ENCODE measurements around the gene METTL5.

METTL5 gene

DNA sequence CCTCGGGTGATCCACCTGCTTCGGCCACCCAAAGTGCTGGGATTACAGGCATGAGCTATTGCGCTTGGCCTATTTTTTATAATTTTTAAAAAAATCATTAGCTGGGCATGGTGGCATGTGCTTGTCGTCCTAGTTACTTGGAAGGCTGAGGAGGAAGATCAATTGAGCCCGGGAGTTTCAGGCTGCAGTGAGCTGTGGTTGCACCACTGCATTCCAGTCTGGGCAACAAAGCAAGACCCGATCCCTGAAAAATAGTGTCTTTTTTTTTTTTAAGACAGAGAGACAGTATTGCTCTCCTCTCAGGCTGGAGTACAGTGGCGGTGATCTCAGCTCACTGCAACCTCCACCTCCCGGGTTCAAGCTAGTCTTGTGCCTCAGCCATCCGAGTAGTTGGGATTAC is 21.2 kb downstream of the METTL5 start:
- no peak for TF ChIP-seq CREB1 (IDR thresholded peaks at IDR 0.05; ENCODE audit: low read depth)
- no peak for TF ChIP-seq EGR1 (IDR thresholded peaks at IDR 0.05)
- TF ChIP-seq RAD21 (IDR thresholded peaks at IDR 0.05; ENCODE audit: low read depth) = no peak
- TF ChIP-seq CEBPB (IDR thresholded peaks at IDR 0.05) = no peak
- TF ChIP-seq, protein P1, sequence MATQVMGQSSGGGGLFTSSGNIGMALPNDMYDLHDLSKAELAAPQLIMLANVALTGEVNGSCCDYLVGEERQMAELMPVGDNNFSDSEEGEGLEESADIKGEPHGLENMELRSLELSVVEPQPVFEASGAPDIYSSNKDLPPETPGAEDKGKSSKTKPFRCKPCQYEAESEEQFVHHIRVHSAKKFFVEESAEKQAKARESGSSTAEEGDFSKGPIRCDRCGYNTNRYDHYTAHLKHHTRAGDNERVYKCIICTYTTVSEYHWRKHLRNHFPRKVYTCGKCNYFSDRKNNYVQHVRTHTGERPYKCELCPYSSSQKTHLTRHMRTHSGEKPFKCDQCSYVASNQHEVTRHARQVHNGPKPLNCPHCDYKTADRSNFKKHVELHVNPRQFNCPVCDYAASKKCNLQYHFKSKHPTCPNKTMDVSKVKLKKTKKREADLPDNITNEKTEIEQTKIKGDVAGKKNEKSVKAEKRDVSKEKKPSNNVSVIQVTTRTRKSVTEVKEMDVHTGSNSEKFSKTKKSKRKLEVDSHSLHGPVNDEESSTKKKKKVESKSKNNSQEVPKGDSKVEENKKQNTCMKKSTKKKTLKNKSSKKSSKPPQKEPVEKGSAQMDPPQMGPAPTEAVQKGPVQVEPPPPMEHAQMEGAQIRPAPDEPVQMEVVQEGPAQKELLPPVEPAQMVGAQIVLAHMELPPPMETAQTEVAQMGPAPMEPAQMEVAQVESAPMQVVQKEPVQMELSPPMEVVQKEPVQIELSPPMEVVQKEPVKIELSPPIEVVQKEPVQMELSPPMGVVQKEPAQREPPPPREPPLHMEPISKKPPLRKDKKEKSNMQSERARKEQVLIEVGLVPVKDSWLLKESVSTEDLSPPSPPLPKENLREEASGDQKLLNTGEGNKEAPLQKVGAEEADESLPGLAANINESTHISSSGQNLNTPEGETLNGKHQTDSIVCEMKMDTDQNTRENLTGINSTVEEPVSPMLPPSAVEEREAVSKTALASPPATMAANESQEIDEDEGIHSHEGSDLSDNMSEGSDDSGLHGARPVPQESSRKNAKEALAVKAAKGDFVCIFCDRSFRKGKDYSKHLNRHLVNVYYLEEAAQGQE (IDR thresholded peaks at IDR 0.05; ENCODE audit: low read depth) = no peak
- TF ChIP-seq YY1 (IDR thresholded peaks at IDR 0.05; ENCODE audit: low read depth) = no peak
- no peak for TF ChIP-seq NFIC (IDR thresholded peaks at IDR 0.05)
- TF ChIP-seq, protein P2, sequence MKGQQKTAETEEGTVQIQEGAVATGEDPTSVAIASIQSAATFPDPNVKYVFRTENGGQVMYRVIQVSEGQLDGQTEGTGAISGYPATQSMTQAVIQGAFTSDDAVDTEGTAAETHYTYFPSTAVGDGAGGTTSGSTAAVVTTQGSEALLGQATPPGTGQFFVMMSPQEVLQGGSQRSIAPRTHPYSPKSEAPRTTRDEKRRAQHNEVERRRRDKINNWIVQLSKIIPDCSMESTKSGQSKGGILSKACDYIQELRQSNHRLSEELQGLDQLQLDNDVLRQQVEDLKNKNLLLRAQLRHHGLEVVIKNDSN (IDR thresholded peaks at IDR 0.05) = no peak
- TF ChIP-seq, protein P3, sequence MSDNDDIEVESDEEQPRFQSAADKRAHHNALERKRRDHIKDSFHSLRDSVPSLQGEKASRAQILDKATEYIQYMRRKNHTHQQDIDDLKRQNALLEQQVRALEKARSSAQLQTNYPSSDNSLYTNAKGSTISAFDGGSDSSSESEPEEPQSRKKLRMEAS (IDR thresholded peaks at IDR 0.05) = no peak
- TF ChIP-seq TAF1 (IDR thresholded peaks at IDR 0.05; ENCODE audit: low read depth) = no peak
- no peak for TF ChIP-seq ZBTB7A (IDR thresholded peaks at IDR 0.05; ENCODE audit: low read depth)
- TF ChIP-seq TCF12 (IDR thresholded peaks at IDR 0.05; ENCODE audit: low read depth) = no peak
- no peak for TF ChIP-seq FOXM1 (IDR thresholded peaks at IDR 0.05; ENCODE audit: borderline replicate concordance, low read depth)
- TF ChIP-seq EP300 (IDR thresholded peaks at IDR 0.05; ENCODE audit: borderline replicate concordance) = no peak
- TF ChIP-seq TEAD4 (IDR thresholded peaks at IDR 0.05) = no peak

DNA sequence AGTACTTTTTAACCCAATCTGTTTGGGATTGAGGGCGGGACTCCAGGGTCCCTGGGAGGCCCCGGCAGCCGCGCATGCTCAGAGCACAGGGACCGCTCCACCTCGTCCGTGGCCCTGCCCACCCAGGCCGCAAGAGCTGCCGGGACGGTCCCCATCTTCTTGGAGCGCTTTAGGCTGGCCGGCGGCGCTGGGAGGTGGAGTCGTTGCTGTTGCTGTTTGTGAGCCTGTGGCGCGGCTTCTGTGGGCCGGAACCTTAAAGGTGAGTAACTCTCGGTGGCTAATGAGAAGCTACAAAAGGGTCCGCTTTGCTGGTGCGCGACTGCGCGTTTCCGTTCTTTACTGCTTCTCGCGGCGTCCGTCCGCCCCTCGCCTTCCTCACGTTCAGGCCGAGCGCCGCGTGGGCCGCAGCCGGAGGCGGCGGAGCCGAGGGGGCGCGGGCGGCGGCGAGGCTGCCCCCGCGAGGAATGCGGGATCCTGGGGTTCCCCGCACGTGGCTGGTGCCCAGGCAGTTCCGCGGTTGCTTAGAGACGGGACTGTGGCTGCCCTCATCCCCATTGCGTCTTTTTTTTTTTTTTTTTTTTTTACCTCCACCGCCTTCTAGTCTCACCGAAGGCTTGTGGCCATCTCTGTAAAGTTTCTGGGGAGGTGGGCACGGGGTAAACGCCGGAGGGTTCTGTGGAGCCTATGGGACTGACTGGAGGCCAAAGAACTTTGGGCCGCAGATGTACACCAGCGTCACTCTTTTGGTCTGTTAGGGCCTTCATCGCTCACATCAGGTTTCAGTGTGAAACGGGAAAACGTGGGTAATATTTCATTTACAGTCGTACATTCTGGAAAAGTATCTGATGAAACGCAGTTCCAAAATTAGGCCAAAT is 25.8 kb downstream of the METTL5 start, which contains the start of gene SSB:
Gene SSB, plus strand, starts transcription at position 154 of the 875 bp plus-strand sequence. CDS start 2,090 bp downstream, outside the sequence.
- TF ChIP-seq CEBPB (IDR thresholded peaks at IDR 0.05) = no peak
- no peak for TF ChIP-seq CREB1 (IDR thresholded peaks at IDR 0.05; ENCODE audit: low read depth)
- no peak; the same call in 1 of the 2 replicates for TF ChIP-seq TEAD4 (IDR thresholded peaks at IDR 0.05)
- TF ChIP-seq ZBTB7A (IDR thresholded peaks at IDR 0.05; ENCODE audit: low read depth) = 0 out of 2 replicates have a peak, but pooled peaks have one; percentile 24
- TF ChIP-seq TAF1 (IDR thresholded peaks at IDR 0.05; ENCODE audit: low read depth) = peak; percentile 79; the same call in 1 of the 2 replicates
- TF ChIP-seq, protein P3 (IDR thresholded peaks at IDR 0.05) = peak; percentile 83
- 0 out of 2 replicates have a peak, but pooled peaks have one; percentile 58 for TF ChIP-seq YY1 (IDR thresholded peaks at IDR 0.05; ENCODE audit: low read depth)
- TF ChIP-seq EGR1 (IDR thresholded peaks at IDR 0.05) = peak; percentile 31; the same call in 1 of the 2 replicates
- 0 out of 2 replicates have a peak, but pooled peaks have one; percentile 25 for TF ChIP-seq TCF12 (IDR thresholded peaks at IDR 0.05; ENCODE audit: low read depth)
- TF ChIP-seq FOXM1 (IDR thresholded peaks at IDR 0.05; ENCODE audit: borderline replicate concordance, low read depth) = no peak

DNA sequence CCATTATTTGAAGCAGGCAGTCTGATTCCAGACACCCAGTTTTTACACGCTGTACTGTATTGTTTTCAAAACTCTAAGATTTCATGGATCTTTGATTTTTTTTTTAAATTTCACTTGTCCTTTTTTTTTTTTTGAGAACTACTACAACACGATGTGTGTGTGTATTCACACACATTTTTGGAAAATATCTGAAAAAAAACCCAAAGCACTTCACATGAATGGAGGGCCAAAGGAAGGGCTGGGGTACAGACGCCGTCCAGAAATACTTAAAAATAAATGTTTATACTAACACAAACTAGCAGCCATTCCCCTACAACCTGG is 26.3 kb downstream of the METTL5 start:
- no peak for TF ChIP-seq TAF1 (IDR thresholded peaks at IDR 0.05; ENCODE audit: low read depth)

DNA sequence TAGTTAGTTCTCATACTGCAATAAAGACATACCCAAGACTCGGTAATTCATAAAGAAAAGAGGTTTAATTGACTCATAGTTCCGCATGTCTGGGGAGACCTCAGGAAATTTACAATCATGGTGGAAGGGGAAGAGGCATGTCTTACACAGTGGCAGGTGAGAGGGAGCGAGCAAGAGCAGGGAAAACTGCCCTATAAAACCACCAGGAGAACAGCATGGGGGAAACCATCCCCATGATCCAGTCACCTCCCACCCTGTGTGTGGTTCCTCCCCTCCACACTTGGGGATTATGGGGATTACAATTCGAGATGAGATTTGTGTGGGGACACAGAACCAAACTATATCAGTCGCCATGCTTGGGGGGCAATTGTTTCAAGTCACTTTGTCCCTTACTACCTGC is 27.1 kb downstream of the METTL5 start:
- TF ChIP-seq YY1 (IDR thresholded peaks at IDR 0.05; ENCODE audit: low read depth) (no peak), EGR1 (IDR thresholded peaks at IDR 0.05) (no peak), CREB1 (IDR thresholded peaks at IDR 0.05; ENCODE audit: low read depth) (no peak), ZBTB7A (IDR thresholded peaks at IDR 0.05; ENCODE audit: low read depth) (no peak), TCF12 (IDR thresholded peaks at IDR 0.05; ENCODE audit: low read depth) (no peak), TEAD4 (IDR thresholded peaks at IDR 0.05) (no peak), NFIC (IDR thresholded peaks at IDR 0.05) (no peak), TAF1 (IDR thresholded peaks at IDR 0.05; ENCODE audit: low read depth) (no peak), FOXM1 (IDR thresholded peaks at IDR 0.05; ENCODE audit: borderline replicate concordance, low read depth) (no peak), CEBPB (IDR thresholded peaks at IDR 0.05) (no peak), EP300 (IDR thresholded peaks at IDR 0.05; ENCODE audit: borderline replicate concordance) (no peak), RAD21 (IDR thresholded peaks at IDR 0.05; ENCODE audit: low read depth) (no peak)
- TF ChIP-seq, protein P2 (IDR thresholded peaks at IDR 0.05) = no peak
- TF ChIP-seq, protein P3 (IDR thresholded peaks at IDR 0.05) = no peak
- TF ChIP-seq, protein P1 (IDR thresholded peaks at IDR 0.05; ENCODE audit: low read depth) = no peak

DNA sequence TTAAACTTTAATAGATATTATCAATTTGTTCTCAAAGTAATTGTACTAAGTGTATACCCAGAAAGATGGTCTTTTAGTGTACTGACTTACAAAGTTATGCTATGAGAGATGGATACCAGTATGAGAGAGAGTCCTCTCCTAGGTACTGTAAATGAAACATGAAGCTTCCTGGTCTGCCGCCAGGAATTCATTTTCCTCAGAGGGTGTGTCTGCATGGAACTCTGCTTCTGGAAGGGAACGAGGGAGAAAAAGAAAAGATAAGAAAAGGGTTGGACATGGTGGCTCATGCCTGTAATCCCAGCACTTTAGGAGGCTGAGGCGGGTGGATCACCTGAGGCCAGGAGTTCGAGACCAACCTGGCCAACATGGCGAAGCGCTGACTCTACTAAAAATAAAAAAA is 28.3 kb downstream of the METTL5 start:
- TF ChIP-seq TAF1 (IDR thresholded peaks at IDR 0.05; ENCODE audit: low read depth) = no peak
- TF ChIP-seq NFIC (IDR thresholded peaks at IDR 0.05) = 0 out of 2 replicates have a peak, but pooled peaks have one; percentile 16
- TF ChIP-seq EP300 (IDR thresholded peaks at IDR 0.05; ENCODE audit: borderline replicate concordance) = no peak

Measured in Ishikawa (cell line).